RWPE2 (cell line): Measurements from ENCODE around the gene LDLRAD4.

Experiments used
- ATAC-seq: fragments of 200-7000 bp; cut with Tn5 transposase; 3 replicates; pipeline ENCODE4 v1.9.1; 2021; ENCODE audit warnings: low read depth
- DNase-seq: peaks from one replicate; pipeline ENCODE4 v3.0.0-alpha.2; 2020; ENCODE audit warnings: low spot score
- H3K27ac ChIP-seq: fragments of 450-650 bp; 2 replicates; pipeline ENCODE4 v1.5.1; 2017; ENCODE audit warnings: mild to moderate bottlenecking; ENCODE audit not compliant: poor library complexity, severe bottlenecking
- H3K27me3 ChIP-seq: fragments of 250-450 bp; sonication (Bioruptor Pico); 2 replicates; pipeline ENCODE4 v1.5.1; 2021; ENCODE audit warnings: mild to moderate bottlenecking, moderate library complexity; ENCODE audit not compliant: insufficient read depth, poor library complexity, severe bottlenecking
- H3K36me3 ChIP-seq: fragments of 250-450 bp; sonication (Bioruptor Pico); 2 replicates; pipeline ENCODE4 v1.5.1; 2020; ENCODE audit warnings: low read depth, mild to moderate bottlenecking, moderate library complexity
- H3K4me1 ChIP-seq: fragments of 250-450 bp; sonication (Bioruptor Pico); 2 replicates; pipeline ENCODE4 v1.5.1; 2021; ENCODE audit warnings: mild to moderate bottlenecking, moderate library complexity; ENCODE audit not compliant: insufficient read depth, poor library complexity, severe bottlenecking
- H3K4me3 ChIP-seq: fragments of 250-450 bp; sonication (Bioruptor Pico); 2 replicates; pipeline ENCODE4 v1.5.1; 2021; ENCODE audit warnings: mild to moderate bottlenecking, moderate library complexity; ENCODE audit not compliant: severe bottlenecking
- H3K9me3 ChIP-seq: fragments of 250-450 bp; sonication (Bioruptor Pico); 2 replicates; pipeline ENCODE4 v1.5.1; 2021; ENCODE audit warnings: mild to moderate bottlenecking, moderate library complexity; ENCODE audit not compliant: severe bottlenecking
- TF ChIP-seq, protein P1 (sequence below): fragments of 450-650 bp; IDR thresholded peaks from one replicate; pipeline ENCODE4 v1.5.1; 2017; ENCODE audit warnings: mild to moderate bottlenecking, moderate library complexity; ENCODE audit not compliant: poor library complexity, severe bottlenecking

LDLRAD4 gene

DNA sequence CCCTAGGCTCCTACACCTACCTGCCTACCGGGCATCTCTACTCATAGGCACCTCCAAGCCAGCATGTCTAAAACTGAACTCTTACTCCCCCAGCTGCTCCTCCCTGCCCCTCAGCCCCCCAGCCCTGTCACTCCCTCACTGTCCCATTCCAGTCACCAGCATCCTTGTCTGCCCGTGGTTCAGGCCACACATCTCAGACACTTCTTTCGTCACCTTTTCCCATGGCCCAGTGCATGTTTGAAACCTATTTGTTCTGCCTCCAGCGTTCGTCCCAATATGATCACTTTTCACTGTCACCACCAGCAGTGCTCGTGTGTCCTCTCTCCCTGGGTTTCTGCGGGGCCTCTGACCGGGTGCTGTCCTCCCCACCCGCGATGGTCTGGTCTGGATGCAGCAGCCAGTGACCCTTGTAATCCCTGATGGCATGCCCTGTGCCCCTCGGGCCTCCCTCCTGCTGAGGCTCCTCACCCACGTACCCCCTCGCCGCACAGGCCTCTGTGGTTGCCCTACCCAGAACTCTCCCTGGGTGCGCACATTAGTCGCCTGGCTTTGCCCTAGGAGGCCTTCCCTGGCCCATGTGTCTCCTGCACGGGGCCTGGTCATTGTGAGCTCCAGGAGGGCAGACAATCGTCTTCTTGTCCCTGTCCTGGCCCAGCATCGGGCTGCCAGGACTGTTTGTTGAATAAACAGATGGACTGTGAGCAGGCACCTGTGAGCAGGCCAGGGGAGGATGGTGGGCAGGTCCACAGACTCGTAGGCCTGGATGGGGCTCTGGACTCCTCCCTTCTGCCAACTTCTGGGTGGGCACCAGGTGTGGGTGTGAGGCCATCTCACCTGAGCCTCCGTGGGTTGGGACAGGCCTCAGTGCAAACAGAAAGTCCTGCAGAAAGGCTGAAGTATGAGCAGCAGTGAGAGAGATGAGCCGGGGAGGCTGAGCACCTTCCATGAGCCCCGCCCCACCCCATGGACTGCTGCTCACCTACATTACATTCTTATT lies 15.5 kb downstream of the LDLRAD4 start:
- H3K27ac ChIP-seq = peak overlapping the region; percentile 26
- no peaks in the 10 kb centered on the region for H3K27me3 ChIP-seq
- ATAC-seq (no peak), DNase-seq (no peak)
- TF ChIP-seq, protein P1, sequence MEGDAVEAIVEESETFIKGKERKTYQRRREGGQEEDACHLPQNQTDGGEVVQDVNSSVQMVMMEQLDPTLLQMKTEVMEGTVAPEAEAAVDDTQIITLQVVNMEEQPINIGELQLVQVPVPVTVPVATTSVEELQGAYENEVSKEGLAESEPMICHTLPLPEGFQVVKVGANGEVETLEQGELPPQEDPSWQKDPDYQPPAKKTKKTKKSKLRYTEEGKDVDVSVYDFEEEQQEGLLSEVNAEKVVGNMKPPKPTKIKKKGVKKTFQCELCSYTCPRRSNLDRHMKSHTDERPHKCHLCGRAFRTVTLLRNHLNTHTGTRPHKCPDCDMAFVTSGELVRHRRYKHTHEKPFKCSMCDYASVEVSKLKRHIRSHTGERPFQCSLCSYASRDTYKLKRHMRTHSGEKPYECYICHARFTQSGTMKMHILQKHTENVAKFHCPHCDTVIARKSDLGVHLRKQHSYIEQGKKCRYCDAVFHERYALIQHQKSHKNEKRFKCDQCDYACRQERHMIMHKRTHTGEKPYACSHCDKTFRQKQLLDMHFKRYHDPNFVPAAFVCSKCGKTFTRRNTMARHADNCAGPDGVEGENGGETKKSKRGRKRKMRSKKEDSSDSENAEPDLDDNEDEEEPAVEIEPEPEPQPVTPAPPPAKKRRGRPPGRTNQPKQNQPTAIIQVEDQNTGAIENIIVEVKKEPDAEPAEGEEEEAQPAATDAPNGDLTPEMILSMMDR = no peak
- no peaks in the 10 kb centered on the region for H3K4me1 ChIP-seq
- H3K9me3 ChIP-seq = no peaks in the 10 kb centered on the region
- no peak overlapping the region for H3K4me3 ChIP-seq
- H3K36me3 ChIP-seq = no peaks in the 10 kb centered on the region

DNA sequence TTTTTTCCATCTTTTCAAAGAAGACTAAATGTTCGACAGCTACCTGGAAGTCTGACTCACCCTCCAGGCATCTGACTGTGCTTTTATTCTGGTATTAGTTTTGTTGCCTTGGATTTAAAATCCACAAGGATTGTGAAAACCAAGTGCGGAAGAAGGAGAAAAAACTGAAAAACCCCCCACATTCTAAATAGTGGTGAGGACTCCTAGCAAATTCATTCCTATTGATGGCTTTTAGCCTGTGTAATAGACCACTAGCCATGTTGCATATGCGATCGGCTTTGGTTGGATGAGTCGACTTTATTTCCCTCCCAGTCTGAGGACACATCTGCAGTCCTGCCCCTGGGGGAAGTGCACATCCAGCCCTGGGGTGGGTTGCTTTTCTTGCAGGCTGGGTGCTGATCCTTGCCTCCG lies 16.9 kb downstream of the LDLRAD4 start:
- ATAC-seq = peak; percentile 55
- Histone ChIP-seq H3K4me1 (no peaks in the 10 kb centered on the region), H3K27me3 (no peaks in the 10 kb centered on the region)

DNA sequence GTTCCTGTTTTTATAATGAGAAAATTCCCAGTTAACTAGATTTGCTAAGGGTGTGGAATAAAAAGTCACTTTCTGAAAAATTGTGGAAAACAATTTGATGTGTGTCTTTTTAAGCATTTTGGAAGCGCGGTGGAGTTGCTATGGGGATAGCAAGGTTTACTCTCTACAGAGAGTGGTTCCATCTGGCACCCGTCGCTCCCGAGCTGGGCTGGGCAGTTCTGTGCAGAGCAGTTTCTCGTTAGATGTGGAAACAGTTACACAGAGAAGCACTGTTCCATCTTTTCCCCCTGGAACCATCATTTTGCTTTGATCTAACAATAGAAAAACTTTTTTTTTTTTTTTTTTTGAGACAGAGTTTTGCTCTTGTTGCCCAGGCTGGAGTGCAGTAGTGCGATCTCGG lies 17.4 kb downstream of the LDLRAD4 start:
- no peak for ATAC-seq

More for the DNA sequence above, 16.9 kb downstream of the LDLRAD4 start:
- Histone ChIP-seq H3K4me3 (no peak overlapping the region), H3K9me3 (no peaks in the 10 kb centered on the region), H3K27ac (peak overlapping the region; percentile 26), H3K36me3 (no peaks in the 10 kb centered on the region)
- TF ChIP-seq, protein P1 = no peak
- DNase-seq = no peak

DNA sequence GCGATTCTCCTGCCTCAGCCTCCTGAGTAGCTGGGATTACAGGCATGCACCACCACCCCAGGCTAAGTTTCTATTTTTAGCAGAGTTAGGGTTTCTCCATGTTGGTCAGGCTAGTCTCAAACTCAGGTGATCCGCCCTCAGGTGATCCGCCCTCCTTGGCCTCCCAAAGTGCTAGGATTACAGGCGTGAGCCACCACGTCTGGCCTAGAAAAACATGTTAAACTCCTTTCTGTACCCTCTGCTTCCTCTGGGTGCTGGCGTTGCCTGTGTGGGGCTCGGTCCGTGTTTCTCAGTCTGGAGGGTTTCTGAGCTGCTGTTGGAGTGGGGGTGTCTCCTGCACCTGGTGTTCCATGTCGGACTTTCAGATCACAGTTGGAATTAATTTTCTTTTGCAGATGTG lies 17.9 kb downstream of the LDLRAD4 start:
- H3K4me3 ChIP-seq = no peak overlapping the region
- H3K27ac ChIP-seq = no peak overlapping the region
- DNase-seq = no peak
- TF ChIP-seq, protein P1 = no peak
- no peaks in the 10 kb centered on the region for H3K27me3 ChIP-seq
- H3K9me3 ChIP-seq = no peaks in the 10 kb centered on the region
- no peaks in the 10 kb centered on the region for H3K36me3 ChIP-seq
- H3K4me1 ChIP-seq = no peaks in the 10 kb centered on the region
- no peak for ATAC-seq

More for the DNA sequence above, 17.4 kb downstream of the LDLRAD4 start:
- TF ChIP-seq, protein P1 = no peak
- H3K4me3 ChIP-seq = no peak overlapping the region
- H3K9me3 ChIP-seq = no peaks in the 10 kb centered on the region
- H3K27ac ChIP-seq = no peak overlapping the region
- H3K36me3 ChIP-seq = no peaks in the 10 kb centered on the region
- DNase-seq = no peak
- no peaks in the 10 kb centered on the region for H3K4me1 ChIP-seq
- H3K27me3 ChIP-seq = no peaks in the 10 kb centered on the region

DNA sequence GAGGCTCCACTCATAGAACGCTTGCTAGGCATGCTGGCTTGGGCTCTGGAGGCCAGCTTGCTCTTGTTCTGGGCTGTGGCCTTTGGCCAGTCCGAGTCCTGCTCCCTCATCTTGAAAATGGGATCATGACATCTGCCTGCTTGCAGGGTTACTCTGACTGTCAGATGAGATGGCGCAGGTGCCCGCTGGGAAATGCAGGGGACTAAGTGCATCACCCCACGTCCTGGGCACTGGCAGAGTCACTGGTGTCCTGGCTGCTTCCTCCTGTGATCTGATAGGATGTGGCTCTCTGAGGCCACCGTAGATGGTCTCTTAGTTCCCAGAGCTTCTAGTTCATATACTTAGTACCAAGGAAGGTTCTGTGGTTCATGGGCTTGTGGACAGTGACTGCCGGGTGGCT lies 18.5 kb downstream of the LDLRAD4 start:
- H3K36me3 ChIP-seq = no peaks in the 10 kb centered on the region
- no peak for ATAC-seq
- H3K4me1 ChIP-seq = no peaks in the 10 kb centered on the region
- no peak for DNase-seq
- no peak overlapping the region for H3K27ac ChIP-seq
- H3K27me3 ChIP-seq = no peaks in the 10 kb centered on the region
- H3K4me3 ChIP-seq = no peak overlapping the region
- TF ChIP-seq, protein P1 = no peak
- no peaks in the 10 kb centered on the region for H3K9me3 ChIP-seq
